HG02571 (cell line): ENCODE results near the gene ZBTB16.

Experiments used
- ATAC-seq: cut with Tn5 transposase; IDR thresholded peaks from one replicate; pipeline ENCODE4 v1.9.1; 2021; ENCODE audit warnings: mild to moderate bottlenecking, moderate library complexity; ENCODE audit not compliant: unreplicated experiment

The ZBTB16 gene

GRCh38 chr11:114228435-114229411 is 169.2 kb downstream of the ZBTB16 start:
- ATAC-seq, result no peak

GRCh38 chr11:114230031-114230704 is 170.7 kb downstream of the ZBTB16 start:
- ATAC-seq, result no peak

- ATAC-seq, result no peak
These were observed 173.0 kb downstream of the ZBTB16 start for GRCh38 chr11:114232400-114233059.

- ATAC-seq, result no peak
These were observed 174.2 kb downstream of the ZBTB16 start for GRCh38 chr11:114233755-114234154.

GRCh38 chr11:114236829-114237228 is 177.3 kb downstream of the ZBTB16 start:
- ATAC-seq, result no peak

- ATAC-seq, result no peak
These were observed 178.1 kb downstream of the ZBTB16 start for GRCh38 chr11:114237321-114238280.

GRCh38 chr11:114239753-114240161 is 180.2 kb downstream of the ZBTB16 start:
- no peak for ATAC-seq

GRCh38 chr11:114242032-114242431 is 182.5 kb downstream of the ZBTB16 start:
- no peak for ATAC-seq

GRCh38 chr11:114243461-114244372 is 184.2 kb downstream of the ZBTB16 start:
- no peak for ATAC-seq

GRCh38 chr11:114244726-114245394 is 185.3 kb downstream of the ZBTB16 start:
- ATAC-seq, result no peak

- ATAC-seq, result no peak
These were observed 187.0 kb downstream of the ZBTB16 start for GRCh38 chr11:114246321-114247069.

GRCh38 chr11:114247070-114247789 is 187.7 kb downstream of the ZBTB16 start:
- ATAC-seq, result no peak

- ATAC-seq, result no peak
These were observed 190.7 kb downstream of the ZBTB16 start for GRCh38 chr11:114250180-114250579.

GRCh38 chr11:114250993-114251814 is 191.7 kb downstream of the ZBTB16 start:
- ATAC-seq, result no peak

- no peak for ATAC-seq
These were observed 192.4 kb downstream of the ZBTB16 start for GRCh38 chr11:114251815-114252337.

GRCh38 chr11:114252767-114253166 is 193.3 kb downstream of the ZBTB16 start:
- no peak for ATAC-seq
